ENCODE data around the gene MAP1LC3B2. TPM values are rescaled to one million over a fixed set of nuclear protein-coding genes. Genes with fewer than 3 reads are reported as not detected.

The MAP1LC3B2 gene
- total RNA-seq, 4 donors from 2014 or later, result 1.1 to 1.8 (median 1.8) TPM; not detected in 1

DNA sequence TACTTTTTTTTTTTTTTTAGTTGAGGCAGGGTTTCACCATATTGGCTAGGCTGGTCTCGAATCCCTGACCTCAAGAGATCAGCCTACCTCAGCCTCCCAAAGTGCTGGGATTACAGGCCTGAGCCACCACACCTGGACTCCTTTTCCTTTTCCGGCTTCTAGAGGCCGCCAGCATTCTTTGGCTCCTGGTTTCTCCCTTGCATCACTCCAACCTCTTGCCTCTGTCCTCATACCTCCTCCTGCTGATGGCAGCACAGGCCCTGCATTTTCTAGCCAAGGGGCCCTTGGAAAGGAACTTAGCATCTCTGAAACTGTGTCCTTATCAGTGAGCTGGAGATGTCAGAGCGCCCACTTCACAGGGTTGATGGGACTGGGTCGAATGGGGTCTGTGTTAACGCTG lies 53.3 kb downstream of the MAP1LC3B2 start:
- H3K36me3 ChIP-seq, result no peaks in the 10 kb centered on the region
- H3K4me3 ChIP-seq, result no peak overlapping the region
- no peaks in the 10 kb centered on the region for H3K27me3 ChIP-seq
- TF ChIP-seq POLR2A (IDR thresholded peaks at IDR 0.05) (no peak), POLR2AphosphoS5 (IDR thresholded peaks at IDR 0.05) (no peak), EP300 (IDR thresholded peaks at IDR 0.05) (no peak)
- TF ChIP-seq, protein P1, sequence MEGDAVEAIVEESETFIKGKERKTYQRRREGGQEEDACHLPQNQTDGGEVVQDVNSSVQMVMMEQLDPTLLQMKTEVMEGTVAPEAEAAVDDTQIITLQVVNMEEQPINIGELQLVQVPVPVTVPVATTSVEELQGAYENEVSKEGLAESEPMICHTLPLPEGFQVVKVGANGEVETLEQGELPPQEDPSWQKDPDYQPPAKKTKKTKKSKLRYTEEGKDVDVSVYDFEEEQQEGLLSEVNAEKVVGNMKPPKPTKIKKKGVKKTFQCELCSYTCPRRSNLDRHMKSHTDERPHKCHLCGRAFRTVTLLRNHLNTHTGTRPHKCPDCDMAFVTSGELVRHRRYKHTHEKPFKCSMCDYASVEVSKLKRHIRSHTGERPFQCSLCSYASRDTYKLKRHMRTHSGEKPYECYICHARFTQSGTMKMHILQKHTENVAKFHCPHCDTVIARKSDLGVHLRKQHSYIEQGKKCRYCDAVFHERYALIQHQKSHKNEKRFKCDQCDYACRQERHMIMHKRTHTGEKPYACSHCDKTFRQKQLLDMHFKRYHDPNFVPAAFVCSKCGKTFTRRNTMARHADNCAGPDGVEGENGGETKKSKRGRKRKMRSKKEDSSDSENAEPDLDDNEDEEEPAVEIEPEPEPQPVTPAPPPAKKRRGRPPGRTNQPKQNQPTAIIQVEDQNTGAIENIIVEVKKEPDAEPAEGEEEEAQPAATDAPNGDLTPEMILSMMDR (IDR thresholded peaks at IDR 0.05), result no peak
- H3K27ac ChIP-seq, result no peak overlapping the region
- 86% methylated on average over 5 of the region's 6 CpGs; no CpG with 5 or more reads in 1 of the 2 donors for WGBS, 2 donors (ENCODE audit: low coverage in 1 of 2)
- no peak for ATAC-seq
- H3K9me3 ChIP-seq, result no peaks in the 10 kb centered on the region
- H3K4me1 ChIP-seq, result peaks cover 0 to 10% (median 3%) of the 10 kb centered on the region in 3 donors

DNA sequence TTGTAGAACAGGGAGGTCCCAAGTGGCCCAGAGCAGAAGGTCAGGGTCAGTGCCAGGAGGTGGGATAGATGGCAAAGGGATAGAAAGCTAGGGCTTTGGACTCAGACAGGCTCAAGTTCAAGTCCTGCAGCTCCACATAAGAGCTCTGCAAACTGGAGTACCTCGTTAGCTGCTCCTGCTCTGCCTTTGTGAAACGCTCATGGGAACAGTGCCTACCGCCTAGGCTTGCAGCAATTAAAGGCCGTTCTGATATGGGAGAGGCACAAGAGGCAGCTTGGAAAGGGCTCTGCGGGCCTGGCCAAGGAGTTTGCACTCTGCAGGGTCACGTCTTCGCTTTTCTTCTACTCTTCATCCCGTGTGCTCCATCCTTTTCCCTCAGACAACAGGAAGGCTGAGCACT lies 54.1 kb downstream of the MAP1LC3B2 start:
- 86 to 91% methylated on average over 5 to 8 of the region's 8 CpGs for WGBS, 2 donors (ENCODE audit: low coverage in 1 of 2)
- no peaks in the 10 kb centered on the region for H3K27me3 ChIP-seq
- H3K4me3 ChIP-seq, result no peak overlapping the region
- peaks cover 0 to 10% (median 3%) of the 10 kb centered on the region in 3 donors for H3K4me1 ChIP-seq
- no peak for ATAC-seq
- TF ChIP-seq POLR2A (IDR thresholded peaks at IDR 0.05) (no peak), EP300 (IDR thresholded peaks at IDR 0.05) (no peak), POLR2AphosphoS5 (IDR thresholded peaks at IDR 0.05) (no peak)
- TF ChIP-seq, protein P1 (IDR thresholded peaks at IDR 0.05), result no peak
- H3K9me3 ChIP-seq, result peaks cover 0 to 3% (median 0%) of the 10 kb centered on the region in 3 donors
- no peak overlapping the region for H3K27ac ChIP-seq
- H3K36me3 ChIP-seq, result no peaks in the 10 kb centered on the region

DNA sequence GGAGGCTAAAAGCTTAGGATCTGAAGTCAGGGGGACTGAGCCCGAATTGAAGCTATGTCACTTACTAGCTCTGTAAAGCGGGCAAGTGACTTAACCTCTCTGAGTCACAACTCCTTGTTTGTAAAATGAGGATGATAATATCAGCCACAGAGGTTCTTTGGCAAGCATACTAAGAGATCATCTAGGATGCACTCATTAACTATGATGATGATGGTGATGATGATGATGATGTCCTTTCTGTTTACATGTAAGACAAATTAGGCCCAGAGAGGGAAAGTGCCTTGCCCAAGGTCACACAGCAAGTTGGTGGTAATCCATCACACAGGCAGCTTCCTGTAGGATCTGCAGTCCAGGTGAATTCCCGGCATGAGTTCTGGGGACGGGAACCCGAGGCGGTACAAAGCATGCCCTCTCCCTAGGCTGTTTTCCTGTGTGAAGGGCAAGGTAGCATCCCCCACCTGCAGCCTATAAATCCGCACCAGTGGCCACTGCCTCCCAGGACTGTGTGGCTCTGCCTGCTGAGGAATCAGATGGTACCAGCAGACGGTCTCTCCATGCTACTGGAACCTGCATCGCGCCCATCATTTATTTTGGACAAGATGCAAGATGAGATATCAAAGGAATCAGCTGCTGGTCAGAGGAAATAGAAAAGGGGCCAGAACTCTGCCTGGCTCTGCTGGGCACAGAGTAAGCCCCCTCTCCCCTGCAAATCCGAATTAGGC lies 55.2 kb downstream of the MAP1LC3B2 start:
- 67 to 77% methylated on average over 4 to 6 of the region's 11 CpGs for WGBS, 2 donors (ENCODE audit: low coverage in 1 of 2)
- Histone ChIP-seq H3K36me3 (no peaks in the 10 kb centered on the region), H3K9me3 (peaks cover 0 to 8% (median 0%) of the 10 kb centered on the region in 3 donors), H3K27ac (no peak overlapping the region), H3K4me3 (no peak overlapping the region), H3K4me1 (peaks cover 0 to 6% (median 0%) of the 10 kb centered on the region in 3 donors), H3K27me3 (no peaks in the 10 kb centered on the region)
- TF ChIP-seq POLR2A (IDR thresholded peaks at IDR 0.05) (no peak), EP300 (IDR thresholded peaks at IDR 0.05) (no peak), POLR2AphosphoS5 (IDR thresholded peaks at IDR 0.05) (no peak)
- TF ChIP-seq, protein P1 (IDR thresholded peaks at IDR 0.05), result no peak
- ATAC-seq, result no peak

DNA sequence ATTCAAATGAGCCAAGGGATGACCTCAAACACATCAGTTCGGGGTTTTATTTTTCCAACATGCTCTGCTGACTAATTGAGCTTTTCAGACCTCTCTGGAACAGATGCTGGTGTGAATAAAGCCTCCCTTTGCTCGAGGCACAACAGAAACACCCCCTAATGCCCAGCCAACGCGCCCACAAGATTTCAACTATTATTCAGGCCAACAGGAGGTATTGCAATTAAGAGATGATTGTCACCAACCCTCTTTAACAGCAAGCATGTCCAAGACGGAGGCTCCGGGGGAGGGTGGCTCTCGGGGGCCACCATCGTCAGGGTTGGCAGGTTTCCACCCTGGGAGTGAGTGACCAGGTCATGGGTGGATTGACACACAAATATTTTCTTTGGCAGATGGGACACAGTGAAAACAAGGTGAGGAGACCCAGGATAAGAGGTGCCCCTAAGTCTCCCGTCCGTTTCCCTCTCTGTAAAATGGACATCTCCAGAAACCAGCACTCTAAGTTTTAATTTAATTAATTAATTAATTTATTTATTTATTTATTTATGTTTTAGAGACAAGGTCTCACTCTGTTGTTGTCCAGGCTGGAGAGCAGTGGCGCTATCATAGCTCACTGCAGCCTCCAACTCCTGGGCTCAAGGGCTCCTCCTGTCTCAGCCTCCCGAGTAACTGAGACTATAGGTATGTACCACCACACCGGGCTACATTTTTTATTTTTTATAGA lies 56.1 kb downstream of the MAP1LC3B2 start:
- WGBS, 2 donors (ENCODE audit: low coverage in 1 of 2), result 80 to 86% methylated on average over 4 to 7 of the region's 13 CpGs
- TF ChIP-seq, protein P1 (IDR thresholded peaks at IDR 0.05), result no peak
- TF ChIP-seq EP300 (IDR thresholded peaks at IDR 0.05) (no peak), POLR2AphosphoS5 (IDR thresholded peaks at IDR 0.05) (no peak), POLR2A (IDR thresholded peaks at IDR 0.05) (no peak)
- no peak for ATAC-seq
- H3K4me1 ChIP-seq, result peaks cover 0 to 2% (median 0%) of the 10 kb centered on the region in 3 donors
- no peak overlapping the region for H3K4me3 ChIP-seq
- H3K27me3 ChIP-seq, result no peaks in the 10 kb centered on the region
- H3K36me3 ChIP-seq, result no peaks in the 10 kb centered on the region
- no peak overlapping the region for H3K27ac ChIP-seq
- H3K9me3 ChIP-seq, result peaks cover 0 to 8% (median 0%) of the 10 kb centered on the region in 3 donors

Data from gastroesophageal sphincter (tissue), 4 donors.